HTR-8/SVneo (cell line): ENCODE data around the gene ZNF609.
"Not testable (repeated sequence)": the region's sequence is repeated elsewhere in the genome, so short reads cannot be mapped to it uniquely, and the experiment has no call there.

Experiments
- DNase-seq: peaks from one replicate; pipeline ENCODE4 v3.0.0; 2011; ENCODE audit warnings: low spot score, mixed read lengths; ENCODE audit not compliant: insufficient read length
- FAIRE-seq: peaks from 2 replicates; lab custom pipeline; 2011; peaks lifted over from hg19 to GRCh38; lab: Jason Lieb, UNC

The ZNF609 gene

DNA sequence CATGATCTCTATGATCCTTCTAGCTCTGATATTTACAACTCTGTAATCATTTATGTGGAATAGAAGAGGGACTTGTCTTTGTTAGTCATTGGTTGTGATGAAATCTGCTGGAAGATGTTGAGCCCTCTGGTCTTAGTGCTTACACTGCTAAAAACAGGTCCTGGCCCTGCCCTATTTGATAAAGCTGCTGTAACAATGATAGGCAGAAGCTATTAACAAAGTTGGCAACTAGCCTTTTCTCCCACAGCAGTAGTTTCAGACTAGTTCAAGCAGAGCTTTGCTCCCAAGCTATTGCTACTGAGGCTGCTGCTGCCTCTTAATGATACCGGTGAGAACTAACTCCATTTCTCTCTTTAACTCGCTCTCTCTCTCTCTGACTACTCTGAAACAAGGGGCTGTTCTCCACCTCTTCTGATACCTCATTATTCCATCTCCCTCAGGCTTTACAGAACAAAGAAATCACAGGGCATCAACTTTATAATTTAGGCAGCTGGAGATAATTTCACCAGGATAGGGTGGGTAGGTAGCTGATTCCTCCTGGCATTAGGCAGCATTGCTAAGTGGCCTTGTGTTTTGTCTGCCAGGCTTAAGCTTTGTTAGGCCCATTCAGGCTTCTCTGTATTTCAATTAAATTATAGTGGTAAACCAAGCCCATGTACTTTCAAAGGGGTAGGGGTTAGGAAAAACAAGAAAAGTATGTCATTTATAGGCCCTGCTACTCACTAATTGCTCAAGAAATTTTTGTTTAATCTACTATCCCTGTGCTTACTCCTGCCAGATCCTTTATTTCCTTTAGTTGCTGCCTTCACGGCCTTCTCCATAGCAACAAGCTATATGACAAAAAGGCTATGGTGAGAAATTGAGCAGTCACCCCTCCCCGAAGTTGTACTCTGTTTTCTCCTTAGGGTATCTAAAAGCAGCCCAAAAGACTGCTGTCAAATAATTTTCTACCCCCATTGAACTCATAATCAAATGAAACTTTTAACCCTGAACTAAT is 175.4 kb downstream of the ZNF609 start:
- no peak for DNase-seq
- no peak for FAIRE-seq

DNA sequence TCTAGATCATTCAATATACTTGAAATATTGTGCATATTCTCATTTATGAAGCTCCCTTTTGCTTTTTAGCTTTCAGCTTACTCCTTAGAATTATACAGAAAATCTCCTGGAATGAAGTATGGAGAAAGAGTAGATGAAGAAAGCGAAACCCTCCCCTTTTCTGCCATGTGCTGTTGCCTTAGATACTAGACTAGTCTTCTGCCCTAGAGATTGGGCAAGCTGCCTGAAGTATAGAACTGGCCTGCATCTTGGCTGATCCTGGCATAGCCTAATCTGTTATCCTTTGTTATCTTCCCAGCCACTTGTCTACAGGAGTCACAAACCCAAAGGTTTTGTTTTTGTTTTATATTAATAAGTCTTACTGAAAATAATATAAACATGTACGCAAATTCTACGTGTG is 176.2 kb downstream of the ZNF609 start:
- FAIRE-seq (no peak), DNase-seq (no peak)

DNA sequence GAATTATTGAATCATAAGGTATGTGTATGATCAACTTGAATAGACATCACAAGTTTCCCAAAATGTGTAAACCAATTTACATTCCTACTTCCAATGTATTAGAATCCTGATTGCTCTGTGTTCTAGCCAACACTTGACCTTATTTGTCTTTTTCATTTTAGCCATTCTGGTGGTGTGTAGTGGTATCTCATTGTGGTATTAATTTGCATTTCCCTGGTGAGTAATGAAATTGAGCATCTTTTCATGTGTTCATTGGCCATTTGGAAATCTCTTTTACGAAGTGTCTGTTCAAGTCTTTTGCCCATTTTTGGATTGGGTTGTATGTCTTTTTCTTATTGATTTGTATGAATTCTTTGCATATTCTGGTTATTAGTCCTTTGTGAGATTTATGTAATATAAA is 177.0 kb downstream of the ZNF609 start:
- DNase-seq (no peak), FAIRE-seq (no peak)

DNA sequence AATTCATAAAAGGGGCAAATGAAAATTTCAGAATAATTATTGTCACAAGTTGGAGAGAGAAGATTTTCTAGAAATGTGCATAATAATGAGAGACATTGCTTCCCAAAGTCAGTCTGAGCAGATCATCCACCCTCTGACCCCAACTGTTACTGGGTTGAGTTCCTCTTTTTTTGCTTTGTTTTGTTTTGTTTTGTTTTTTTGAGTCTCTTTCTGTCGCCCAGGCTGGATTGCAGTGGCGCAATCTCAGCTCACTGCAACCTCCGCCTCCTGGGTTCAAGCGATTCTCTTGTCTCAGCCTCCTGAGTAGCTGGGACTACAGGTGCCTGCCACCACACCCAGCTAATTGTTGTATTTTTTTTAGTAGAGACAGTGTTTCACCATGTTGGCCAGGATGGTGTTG is 179.4 kb downstream of the ZNF609 start:
- not testable (repeated sequence) for DNase-seq, FAIRE-seq

DNA sequence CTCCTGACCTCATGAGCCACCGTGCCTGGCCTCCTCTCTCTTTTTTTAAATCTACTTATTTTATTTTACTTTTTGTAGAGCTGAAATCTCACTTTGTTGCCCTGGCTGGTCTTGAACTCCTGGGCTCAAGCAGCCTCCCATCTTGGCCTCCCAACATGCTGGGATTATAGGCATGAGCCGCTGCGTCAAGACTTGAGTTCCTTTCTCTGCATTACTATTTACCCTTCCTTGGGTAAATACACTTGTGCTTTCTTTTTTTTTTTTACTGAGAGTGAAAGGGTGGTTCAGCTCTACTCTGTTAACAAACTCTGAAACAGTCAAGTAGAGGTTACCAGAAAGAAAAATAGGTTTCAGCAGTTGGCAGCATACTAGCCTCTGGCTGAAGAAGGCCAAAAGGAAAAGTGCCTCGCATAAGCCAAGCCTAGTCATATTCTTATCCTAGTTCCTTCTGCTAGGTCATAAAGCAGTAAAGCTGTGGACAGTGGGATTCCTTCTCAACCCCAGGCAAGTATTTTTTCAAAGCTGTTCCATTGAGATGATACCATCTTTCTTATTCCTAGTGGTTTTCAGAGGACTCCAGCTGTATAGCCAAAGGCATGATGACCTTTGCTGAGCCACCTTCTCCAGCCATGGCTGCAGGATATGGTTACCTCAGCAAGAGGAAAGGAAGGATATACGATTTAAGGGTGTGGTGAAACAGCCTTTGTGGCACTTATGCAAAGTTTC is 179.9 kb downstream of the ZNF609 start:
- FAIRE-seq: no peak
- DNase-seq: no peak

DNA sequence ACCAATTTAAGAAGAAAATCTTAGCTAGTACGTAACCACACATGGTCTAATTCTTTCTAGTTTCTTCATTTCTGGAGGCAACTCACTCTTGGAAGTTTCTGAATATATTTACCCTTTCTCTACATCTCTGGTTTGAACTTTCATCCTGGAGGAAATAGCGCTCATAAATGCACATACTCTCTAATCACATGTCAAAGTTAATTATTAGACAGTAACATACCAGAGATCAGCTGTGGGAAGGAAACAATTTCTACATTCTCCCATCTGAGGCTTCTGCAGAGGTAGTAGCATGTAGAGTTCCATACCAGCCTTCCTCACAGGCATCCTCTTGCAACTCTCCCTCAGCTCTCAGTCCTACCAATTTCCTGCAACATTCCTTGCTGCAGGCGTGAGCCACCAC is 182.5 kb downstream of the ZNF609 start:
- DNase-seq (no peak), FAIRE-seq (no peak)

DNA sequence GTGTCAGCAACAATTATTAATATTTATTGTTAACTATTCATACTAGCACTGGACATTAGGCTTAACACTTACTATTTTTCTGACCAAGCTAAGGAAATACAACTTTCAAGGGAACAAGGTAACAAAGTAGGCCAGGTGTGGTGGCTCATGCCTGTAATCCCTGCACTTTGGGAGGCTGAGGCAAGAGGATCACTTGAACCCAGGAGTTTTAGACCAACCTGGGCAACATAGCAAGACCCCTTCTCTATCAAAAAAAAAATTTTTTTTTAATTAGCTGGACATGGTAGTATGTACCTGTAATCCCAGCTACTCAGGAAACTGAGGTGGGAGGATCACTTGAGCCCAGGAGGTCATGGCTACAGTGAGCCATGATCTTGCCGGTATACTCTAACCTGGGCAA is 183.3 kb downstream of the ZNF609 start:
- no peak for FAIRE-seq
- no peak for DNase-seq

DNA sequence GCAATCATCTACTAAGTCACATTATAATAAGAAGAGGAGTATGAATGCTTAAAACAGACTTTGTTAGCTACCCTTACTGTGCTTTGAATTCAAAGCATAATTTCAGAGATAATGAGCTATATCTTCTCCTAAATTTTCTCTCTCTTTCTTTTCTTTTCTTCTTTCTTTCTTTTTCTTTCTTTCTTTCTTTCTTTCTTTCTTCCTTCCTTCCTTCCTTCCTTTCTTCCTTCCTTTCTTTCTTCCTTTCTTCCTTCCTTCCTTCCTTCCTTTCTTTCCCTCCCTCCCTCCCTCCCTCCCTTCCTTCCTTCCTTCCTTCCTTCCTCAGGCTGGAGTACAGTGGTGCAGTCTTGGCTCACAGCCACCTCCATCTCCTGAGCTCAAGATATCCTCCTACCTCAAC is 184.4 kb downstream of the ZNF609 start:
- DNase-seq, FAIRE-seq: not testable (repeated sequence)

DNA sequence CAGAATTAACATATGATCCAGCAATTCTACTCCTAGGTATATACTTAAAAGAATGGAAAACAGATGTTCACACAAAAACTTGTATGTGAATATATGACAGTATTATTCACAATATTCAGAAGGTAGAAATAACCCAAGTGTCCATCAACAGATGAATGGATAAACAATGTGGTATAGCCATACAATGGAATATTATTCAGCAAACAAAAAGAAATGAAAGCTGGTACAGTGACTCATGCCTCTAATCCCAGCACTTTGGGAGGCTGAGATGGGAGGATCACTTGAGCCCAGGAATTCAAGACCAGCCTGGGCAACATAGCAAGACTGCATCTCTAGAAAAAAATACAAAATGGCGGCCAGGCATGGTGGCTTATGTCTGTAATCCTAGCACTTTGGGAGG is 185.6 kb downstream of the ZNF609 start:
- DNase-seq: no peak
- FAIRE-seq: no peak

DNA sequence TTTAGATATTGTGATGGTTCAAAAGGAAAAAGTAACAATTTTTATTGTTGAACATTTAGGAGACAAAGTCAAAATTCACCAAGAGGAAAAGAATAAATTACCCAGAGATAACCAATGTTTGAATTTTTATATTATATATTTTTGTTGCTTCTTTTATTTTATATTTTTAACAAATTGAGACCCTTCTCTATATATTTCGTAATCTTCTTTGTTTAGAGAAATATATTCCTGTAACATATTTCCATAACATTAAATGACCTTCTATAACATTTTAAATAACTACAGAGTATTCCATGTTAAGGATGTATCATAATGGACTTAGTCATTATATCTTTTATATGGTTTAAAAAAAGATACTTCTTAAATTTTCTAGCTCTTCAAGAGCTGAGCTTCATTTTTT is 187.0 kb downstream of the ZNF609 start:
- FAIRE-seq (no peak), DNase-seq (no peak)

DNA sequence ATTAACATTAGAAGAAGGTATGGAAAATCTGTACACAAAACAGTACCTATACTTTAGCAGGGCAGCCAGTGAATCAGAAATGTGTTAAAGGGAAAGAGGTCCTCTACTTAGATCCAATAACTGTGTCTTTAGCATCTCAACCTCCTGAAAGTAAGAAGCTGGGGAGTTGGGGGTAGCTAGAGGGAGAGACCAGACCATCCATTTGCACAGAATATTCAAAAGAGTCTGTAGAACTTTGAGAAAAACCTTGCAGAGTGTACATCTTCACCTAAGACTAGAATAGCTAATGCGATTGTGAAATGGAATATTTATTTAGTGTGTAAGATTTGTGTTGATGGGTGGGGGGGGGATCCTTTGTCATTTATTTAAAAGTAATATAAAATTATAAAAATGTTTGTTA is 190.2 kb downstream of the ZNF609 start:
- FAIRE-seq (no peak), DNase-seq (no peak)

DNA sequence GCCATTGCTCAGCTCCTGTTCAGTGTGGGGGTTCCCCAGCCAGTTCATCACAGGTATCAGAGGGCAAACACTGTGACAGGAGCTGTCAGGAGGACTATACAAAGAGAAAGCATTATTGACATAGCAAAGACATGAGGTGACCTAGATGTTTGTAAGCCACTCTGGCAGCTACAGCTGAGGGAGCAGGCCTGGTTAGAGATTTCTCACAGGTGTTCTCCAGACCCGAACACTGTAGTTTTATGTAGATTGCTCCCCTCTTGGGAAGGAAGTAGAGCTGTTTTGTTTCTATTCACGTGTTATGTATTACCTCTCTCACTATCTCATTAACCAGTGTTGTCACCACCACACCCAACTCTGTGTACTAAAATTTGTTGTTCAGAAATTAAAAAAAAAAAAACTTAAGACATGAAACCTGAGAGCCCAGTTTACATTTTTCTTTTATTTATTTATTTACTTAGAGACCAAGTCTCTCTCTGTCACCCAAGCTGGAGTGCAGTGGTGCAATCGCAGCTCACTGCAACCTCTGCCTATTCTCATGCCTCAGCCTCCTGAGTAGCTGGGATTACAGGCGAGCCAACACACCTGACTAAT is 191.3 kb downstream of the ZNF609 start:
- DNase-seq (no peak), FAIRE-seq (no peak)

DNA sequence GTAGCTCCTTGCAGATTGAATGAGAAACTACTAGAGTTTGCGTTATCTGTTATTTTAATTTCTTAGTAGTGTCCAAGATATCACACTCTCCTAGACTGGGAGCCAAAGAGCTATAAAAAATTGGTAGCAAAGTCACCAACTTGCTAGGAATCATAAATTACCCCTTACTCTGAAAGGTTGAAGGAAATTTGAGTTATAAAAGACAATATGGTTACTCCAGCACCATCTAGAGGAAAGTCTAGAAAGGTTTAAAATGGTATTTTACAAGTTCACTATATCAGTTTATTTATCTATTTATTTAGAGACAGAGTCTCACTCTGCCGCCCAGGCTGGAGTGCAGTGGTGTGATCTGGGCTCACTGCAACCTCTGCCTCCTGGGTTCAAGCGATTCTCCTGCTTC is 193.4 kb downstream of the ZNF609 start:
- no peak for FAIRE-seq
- DNase-seq: peak; percentile 26

DNA sequence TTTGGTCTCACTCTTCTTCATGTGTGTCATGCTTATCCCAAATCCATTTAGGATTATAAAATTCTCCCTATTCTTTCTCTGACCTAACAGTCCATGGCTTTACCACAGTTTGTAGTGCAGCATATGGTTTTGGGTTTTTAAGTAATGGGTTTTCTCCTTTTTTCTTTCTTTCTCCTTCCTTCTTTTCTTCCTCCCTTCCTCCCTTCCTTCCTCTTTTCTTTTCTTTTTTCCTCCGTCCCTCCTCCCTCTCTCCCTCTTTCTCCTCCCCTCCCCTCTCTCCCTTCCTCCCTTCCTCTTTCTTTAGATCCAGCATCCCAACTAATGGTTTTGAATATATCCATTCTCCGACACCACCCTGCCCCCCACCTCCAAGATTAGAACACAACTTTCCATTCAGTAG is 196.1 kb downstream of the ZNF609 start:
- no peak for FAIRE-seq

DNA sequence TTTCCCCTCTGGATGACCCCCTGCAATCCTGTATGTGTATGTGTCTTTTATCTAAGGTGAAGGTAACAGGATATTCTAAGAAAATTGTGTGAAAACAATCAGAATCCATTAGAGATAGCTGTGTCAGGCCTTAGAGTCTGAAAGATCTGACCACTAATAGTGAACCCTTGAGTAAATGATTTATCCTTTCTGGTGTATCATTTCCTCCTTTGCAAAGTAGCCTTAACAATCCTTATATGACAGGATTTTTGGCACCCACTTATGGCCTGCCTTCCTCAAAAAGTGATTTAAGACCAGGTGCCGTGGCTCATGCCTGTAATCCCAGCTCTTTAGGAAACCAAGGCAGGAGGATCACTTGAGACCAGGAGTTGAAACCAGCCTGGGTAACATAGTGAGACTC is 204.8 kb downstream of the ZNF609 start:
- FAIRE-seq (no peak), DNase-seq (no peak)

More for the DNA sequence above, 196.1 kb downstream of the ZNF609 start:
- no peak for DNase-seq

DNA sequence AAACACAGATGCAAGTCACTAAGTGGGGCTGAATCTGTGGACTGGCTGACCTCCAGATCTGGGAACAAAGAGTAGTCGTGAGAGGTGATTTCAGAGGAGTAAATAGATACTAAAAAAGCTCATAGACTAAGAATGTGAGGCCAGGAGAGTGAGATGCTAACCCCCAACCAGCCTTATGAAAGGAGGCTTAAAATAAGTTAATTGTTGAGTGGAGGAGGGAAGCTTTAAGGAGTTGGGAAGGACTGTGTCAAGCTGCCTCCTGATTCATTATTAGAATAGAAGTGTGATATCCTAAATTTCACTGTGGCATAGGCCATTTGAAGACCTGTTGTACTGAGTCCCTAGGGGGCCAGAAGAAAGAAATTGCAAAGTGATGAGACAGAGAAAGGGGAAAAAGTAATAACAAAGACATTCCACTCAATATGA is 207.4 kb downstream of the ZNF609 start:
- FAIRE-seq: no peak
- DNase-seq: no peak

DNA sequence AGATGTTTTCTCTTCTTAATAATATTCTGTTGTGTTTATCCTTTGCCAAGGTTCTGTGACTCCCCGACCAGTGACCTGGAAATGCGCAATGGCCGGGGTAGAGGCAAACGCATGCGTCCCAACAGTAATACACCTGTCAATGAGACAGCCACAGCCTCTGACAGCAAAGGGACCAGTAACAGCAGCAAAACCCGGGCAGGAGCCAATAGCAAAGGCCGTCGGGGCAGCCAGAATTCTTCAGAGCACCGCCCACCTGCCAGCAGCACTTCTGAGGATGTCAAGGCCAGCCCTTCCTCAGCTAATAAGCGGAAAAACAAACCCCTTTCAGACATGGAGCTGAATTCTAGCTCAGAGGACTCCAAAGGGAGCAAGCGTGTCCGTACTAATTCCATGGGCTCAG is 213.5 kb downstream of the ZNF609 start:
- DNase-seq (no peak), FAIRE-seq (no peak)

DNA sequence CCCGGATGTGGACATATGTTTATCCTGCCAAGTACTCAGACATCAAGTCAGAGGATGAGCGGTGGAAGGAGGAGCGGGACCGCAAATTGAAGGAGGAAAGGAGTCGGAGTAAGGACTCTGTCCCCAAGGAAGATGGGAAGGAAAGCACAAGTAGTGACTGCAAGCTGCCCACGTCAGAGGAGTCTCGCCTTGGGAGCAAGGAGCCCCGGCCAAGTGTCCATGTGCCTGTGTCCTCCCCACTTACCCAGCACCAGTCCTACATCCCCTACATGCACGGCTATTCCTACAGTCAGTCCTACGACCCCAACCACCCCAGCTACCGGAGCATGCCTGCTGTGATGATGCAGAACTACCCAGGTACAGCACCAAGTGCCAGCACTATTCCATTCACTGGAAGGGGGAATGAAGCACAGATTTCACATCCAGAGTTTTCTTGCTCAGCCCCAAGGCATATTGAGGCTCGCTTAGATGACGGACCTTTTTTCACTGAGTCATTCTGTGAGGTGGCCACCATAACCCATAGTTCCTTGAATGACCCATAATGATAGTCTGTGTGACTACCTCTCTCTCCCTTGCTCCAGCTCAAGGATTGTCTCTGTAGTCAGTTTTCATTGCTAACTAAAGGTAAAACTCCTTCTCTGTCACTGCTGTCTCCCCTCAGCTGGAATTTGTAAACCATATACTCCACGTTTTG is 217.9 kb downstream of the ZNF609 start:
- DNase-seq (no peak), FAIRE-seq (no peak)

DNA sequence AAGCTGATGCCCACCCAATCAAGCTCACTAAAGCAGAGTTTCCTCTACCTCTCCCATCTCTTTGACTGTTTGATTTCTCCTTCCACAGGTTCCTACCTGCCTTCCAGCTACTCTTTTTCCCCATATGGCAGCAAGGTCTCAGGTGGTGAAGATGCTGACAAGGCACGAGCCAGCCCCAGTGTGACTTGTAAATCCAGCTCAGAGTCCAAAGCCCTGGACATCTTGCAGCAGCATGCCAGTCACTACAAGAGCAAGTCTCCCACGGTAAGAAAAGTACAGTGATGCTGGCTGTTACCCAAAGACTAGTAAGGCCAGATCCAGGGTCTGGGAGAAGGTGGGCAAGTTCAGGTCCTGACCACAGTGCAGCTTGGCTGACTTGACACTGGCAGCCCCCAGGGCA is 219.7 kb downstream of the ZNF609 start:
- FAIRE-seq (no peak), DNase-seq (no peak)

DNA sequence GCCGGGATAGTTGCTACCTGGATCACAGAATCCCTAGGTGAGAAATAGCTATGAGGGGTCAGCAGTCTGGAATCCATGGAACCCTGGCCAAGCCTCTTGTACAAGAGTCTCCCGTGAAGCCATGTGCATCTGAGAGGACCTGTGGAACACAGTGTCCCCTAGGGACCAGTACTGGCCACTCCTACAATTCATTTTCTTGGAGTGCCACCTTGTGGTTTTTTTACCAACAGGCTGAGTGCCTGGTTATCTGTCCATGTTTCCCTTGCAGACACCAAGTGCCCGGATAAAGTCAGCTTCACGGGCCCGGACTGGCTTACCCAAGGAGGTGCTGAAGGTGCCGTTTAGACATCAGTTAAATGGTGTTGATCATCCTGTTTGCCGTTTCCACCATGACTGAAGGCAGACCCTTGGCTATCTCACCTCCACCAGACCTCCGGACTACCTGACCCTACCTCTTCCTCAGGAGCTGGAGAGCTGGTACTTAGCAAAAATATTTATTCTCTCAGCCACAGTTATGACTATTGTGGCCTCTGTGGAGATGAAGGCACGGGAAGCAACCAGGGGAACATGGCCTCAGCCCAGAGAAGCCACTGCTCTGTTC is 221.1 kb downstream of the ZNF609 start:
- no peak for FAIRE-seq
- peak; percentile 83 for DNase-seq
